ENCODE results near the gene OSBPL9. TPM values are rescaled to one million over a fixed set of nuclear protein-coding genes. Genes with fewer than 3 reads are reported as not detected.

OSBPL9 gene
- total RNA-seq, 1 donor from 2014 or later, result 72.2 TPM

GRCh38 chr1:51705035-51705434 lies 88.1 kb downstream of the OSBPL9 start:
- H3K4me1 ChIP-seq, result peaks cover 13% of the 10 kb centered on the region
- no peak overlapping the region for H3K27ac ChIP-seq
- no peak for DNase-seq (ENCODE audit: extremely low spot score in 2 of 2)
- no peaks in the 10 kb centered on the region for H3K9me3 ChIP-seq
- intact Hi-C loops (cut with DNase I), result no loop called here
- no peaks in the 10 kb centered on the region for H3K27me3 ChIP-seq
- H3K36me3 ChIP-seq, result no peaks in the 10 kb centered on the region
- H3K4me3 ChIP-seq, result no peak overlapping the region
- no peak for TF ChIP-seq CTCF (IDR thresholded peaks at IDR 0.05)
- TF ChIP-seq POLR2AphosphoS5 (IDR thresholded peaks at IDR 0.05; ENCODE audit: insufficient read depth in 1 of 2, low read depth in 1 of 2), result no peak
- TF ChIP-seq POLR2A (IDR thresholded peaks at IDR 0.05), result no peak

- Histone ChIP-seq H3K9me3 (no peaks in the 10 kb centered on the region), H3K27me3 (no peaks in the 10 kb centered on the region), H3K27ac (no peak overlapping the region), H3K36me3 (peaks cover 0 to 3% of the 10 kb centered on the region in 2 donors), H3K4me1 (peaks cover 11% of the 10 kb centered on the region), H3K4me3 (no peak overlapping the region)
- no peak for DNase-seq (ENCODE audit: extremely low spot score in 2 of 2)
- TF ChIP-seq CTCF (IDR thresholded peaks at IDR 0.05), result no peak
- TF ChIP-seq POLR2A (IDR thresholded peaks at IDR 0.05), result no peak
- no peak for TF ChIP-seq POLR2AphosphoS5 (IDR thresholded peaks at IDR 0.05; ENCODE audit: insufficient read depth in 1 of 2, low read depth in 1 of 2)
- intact Hi-C loops (cut with DNase I), result no loop called here
These were observed 92.2 kb downstream of the OSBPL9 start for GRCh38 chr1:51708911-51709760.

- TF ChIP-seq CTCF (IDR thresholded peaks at IDR 0.05) (no peak), POLR2A (IDR thresholded peaks at IDR 0.05) (no peak), POLR2AphosphoS5 (IDR thresholded peaks at IDR 0.05; ENCODE audit: insufficient read depth in 1 of 2, low read depth in 1 of 2) (no peak)
- peaks cover 0 to 3% of the 10 kb centered on the region in 2 donors for H3K36me3 ChIP-seq
- H3K27me3 ChIP-seq, result no peaks in the 10 kb centered on the region
- H3K9me3 ChIP-seq, result no peaks in the 10 kb centered on the region
- H3K27ac ChIP-seq, result no peak overlapping the region
- H3K4me3 ChIP-seq, result no peak overlapping the region
- DNase-seq (ENCODE audit: extremely low spot score in 2 of 2), result no peak
- H3K4me1 ChIP-seq, result peaks cover 11% of the 10 kb centered on the region
- intact Hi-C loops (cut with DNase I), result no loop called here
These were observed 93.1 kb downstream of the OSBPL9 start for GRCh38 chr1:51709951-51710350.

DNA sequence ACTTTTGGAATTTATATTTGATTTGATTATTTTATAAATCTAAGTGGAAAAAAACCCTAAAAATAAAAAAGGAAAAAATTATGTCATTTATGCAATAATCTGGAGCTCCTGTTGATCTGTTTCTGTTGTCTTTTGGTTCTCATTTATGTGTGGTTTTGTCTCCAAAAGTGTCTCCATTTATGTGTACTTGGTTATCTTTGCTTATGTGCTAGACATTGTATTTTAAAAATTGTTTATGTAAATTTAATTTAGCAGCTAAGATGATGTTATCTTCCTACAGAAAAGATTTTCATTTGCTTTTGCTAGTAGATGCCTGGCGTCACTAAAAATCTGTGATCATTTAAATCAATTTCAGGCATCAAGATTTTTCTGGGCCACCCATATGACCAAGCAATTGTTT lies 95.7 kb downstream of the OSBPL9 start:
- TF ChIP-seq POLR2AphosphoS5 (IDR thresholded peaks at IDR 0.05; ENCODE audit: insufficient read depth in 1 of 2, low read depth in 1 of 2) (no peak), CTCF (IDR thresholded peaks at IDR 0.05) (no peak), POLR2A (IDR thresholded peaks at IDR 0.05) (no peak)
- intact Hi-C loops (cut with DNase I), result no loop called here
- DNase-seq (ENCODE audit: extremely low spot score in 2 of 2), result no peak
- H3K36me3 ChIP-seq, result peaks cover 0 to 3% of the 10 kb centered on the region in 2 donors
- H3K27me3 ChIP-seq, result no peaks in the 10 kb centered on the region
- H3K4me1 ChIP-seq, result peaks cover 11% of the 10 kb centered on the region
- no peak overlapping the region for H3K4me3 ChIP-seq
- H3K9me3 ChIP-seq, result no peaks in the 10 kb centered on the region
- H3K27ac ChIP-seq, result no peak overlapping the region

- no peak for DNase-seq (ENCODE audit: extremely low spot score in 2 of 2)
- no peak for TF ChIP-seq CTCF (IDR thresholded peaks at IDR 0.05)
- TF ChIP-seq POLR2A (IDR thresholded peaks at IDR 0.05), result no peak
- TF ChIP-seq POLR2AphosphoS5 (IDR thresholded peaks at IDR 0.05; ENCODE audit: insufficient read depth in 1 of 2, low read depth in 1 of 2), result no peak
- Histone ChIP-seq H3K27ac (no peak overlapping the region), H3K36me3 (peaks cover 0 to 3% of the 10 kb centered on the region in 2 donors), H3K9me3 (no peaks in the 10 kb centered on the region), H3K27me3 (no peaks in the 10 kb centered on the region), H3K4me3 (no peak overlapping the region), H3K4me1 (peaks cover 2% of the 10 kb centered on the region)
- intact Hi-C loops (cut with DNase I), result no loop called here
These were observed 97.6 kb downstream of the OSBPL9 start for GRCh38 chr1:51714374-51715019.
